Astrocyte of the spinal cord (primary cell): ENCODE measurements around the gene TSPAN8.

Experiments used
- DNase-seq: peaks from one replicate; pipeline ENCODE4 v3.0.0; 2011; ENCODE audit warnings: low read depth, low spot score
- H3K4me3 ChIP-seq: 2 replicates; pipeline ENCODE4 v1.5.1; 2011; ENCODE audit warnings: low read depth, mild to moderate bottlenecking, low read length, moderate library complexity
- CTCF ChIP-seq: IDR thresholded peaks from 2 replicates; pipeline ENCODE4 v1.5.1; 2012; ENCODE audit warnings: low read depth, mild to moderate bottlenecking, low read length, inconsistent platforms
- in situ Hi-C: cut with HindIII; loops from 2 replicates; pipeline ENCODE4 v1.10.0; 2017; ENCODE audit warnings: low sequenced_read_pairs

The TSPAN8 gene

GRCh38 chr12:71142956-71143355, 14.8 kb downstream of the TSPAN8 start:
- DNase-seq: no peak
- no peak overlapping the region for H3K4me3 ChIP-seq
- no peak for TF ChIP-seq CTCF

DNA sequence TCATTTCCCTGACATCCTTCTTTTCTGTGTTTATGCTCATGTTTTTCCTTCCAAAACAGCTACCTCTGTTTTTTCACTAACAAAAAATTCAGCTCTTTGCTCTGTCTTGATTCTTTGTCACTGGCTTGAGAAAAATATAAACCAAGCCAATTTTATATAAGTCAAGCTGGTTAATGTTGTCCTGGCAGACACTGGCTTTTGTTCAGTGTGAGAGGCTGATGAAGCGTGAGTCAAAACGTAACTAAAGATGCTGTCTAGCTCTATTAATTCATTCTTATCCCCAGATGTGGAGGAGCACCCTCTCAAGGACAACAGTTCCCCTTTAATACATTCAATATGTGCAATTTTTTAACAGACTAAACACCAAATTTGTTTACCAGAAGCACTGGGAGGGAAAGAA, 15.8 kb downstream of the TSPAN8 start:
- in situ Hi-C loops: no loop called here
- DNase-seq: no peak
- H3K4me3 ChIP-seq: no peak overlapping the region
- TF ChIP-seq CTCF: no peak

More at GRCh38 chr12:71142956-71143355, 14.8 kb downstream of the TSPAN8 start:
- in situ Hi-C loops: no loop called here

- in situ Hi-C loops: no loop called here
- no peak overlapping the region for H3K4me3 ChIP-seq
- TF ChIP-seq CTCF: no peak
- no peak for DNase-seq
These were observed 16.3 kb downstream of the TSPAN8 start for GRCh38 chr12:71141378-71141926.

GRCh38 chr12:71139153-71139735, 18.6 kb downstream of the TSPAN8 start:
- TF ChIP-seq CTCF: no peak
- DNase-seq: no peak
- in situ Hi-C loops: no loop called here
- H3K4me3 ChIP-seq: no peak overlapping the region

GRCh38 chr12:71138011-71138410, 19.8 kb downstream of the TSPAN8 start:
- no peak for TF ChIP-seq CTCF
- in situ Hi-C loops: no loop called here
- DNase-seq: no peak
- no peak overlapping the region for H3K4me3 ChIP-seq

GRCh38 chr12:71135812-71136176, 22.0 kb downstream of the TSPAN8 start:
- no peak for TF ChIP-seq CTCF
- H3K4me3 ChIP-seq: no peak overlapping the region
- DNase-seq: no peak
- in situ Hi-C loops: no loop called here
